Activated CD8-positive, alpha-beta memory T cell treated with anti-CD3 and anti-CD28 coated beads for 36 hours (primary cell): ENCODE results near the gene FTO. TPM values are rescaled to one million over a fixed set of nuclear protein-coding genes. Genes with fewer than 3 reads are reported as not detected.
"Not testable (repeated sequence)": the region's sequence is repeated elsewhere in the genome, so short reads cannot be mapped to it uniquely, and the experiment has no call there.

Source experiments
- CTCF ChIA-PET: fragments of 350-600 bp; sonication (Branson Sonifier 250); formaldehyde crosslinking; loops from one replicate; lab custom pipeline; 2021; ENCODE audit warnings: antibody characterized with exemption; lab: Charles Lee
- POLR2A ChIA-PET: fragments of 350-600 bp; sonication (Branson Sonifier 250); formaldehyde crosslinking; loops from one replicate; lab custom pipeline; 2021; ENCODE audit warnings: antibody characterized with exemption; lab: Charles Lee
- total RNA-seq, 2 experiments: library from RNA; stranded (reverse); gene quantifications; one replicate each; pipeline ENCODE4 v1.2.3, GENCODE V29; 2021

FTO gene
- total RNA-seq, 2 experiments from 2014 or later: 49.5 to 52.8 TPM

- ChIA-PET POLR2A (no interaction called here), CTCF (interaction anchor here (0.7 kb wide), 1 partner anchor 247 kb away, joined by 3 read pairs; no protein-coding TSS in a partner anchor)
These were observed 461.4 kb downstream of the FTO start for GRCh38 chr16:54165174-54165911.

- CTCF ChIA-PET: no interaction called here
- POLR2A ChIA-PET: no interaction called here
These were observed 462.2 kb downstream of the FTO start for GRCh38 chr16:54165912-54166865.

- ChIA-PET POLR2A (no interaction called here), CTCF (no interaction called here)
These were observed 465.2 kb downstream of the FTO start for GRCh38 chr16:54169112-54169511.

GRCh38 chr16:54171626-54172537 lies 467.9 kb downstream of the FTO start:
- ChIA-PET CTCF (interaction anchor here (0.7 kb wide), 1 partner anchor 1106 kb away, joined by 3 read pairs; no protein-coding TSS in a partner anchor), POLR2A (no interaction called here)

- CTCF ChIA-PET: no interaction called here
- POLR2A ChIA-PET: no interaction called here
These were observed 469.5 kb downstream of the FTO start for GRCh38 chr16:54173490-54173889.

- CTCF ChIA-PET: no interaction called here
- POLR2A ChIA-PET: no interaction called here
These were observed 470.2 kb downstream of the FTO start for GRCh38 chr16:54174201-54174600.

GRCh38 chr16:54174750-54175149 lies 470.8 kb downstream of the FTO start:
- ChIA-PET POLR2A (no interaction called here), CTCF (no interaction called here)

GRCh38 chr16:54175169-54175551 lies 471.2 kb downstream of the FTO start:
- POLR2A ChIA-PET: no interaction called here
- CTCF ChIA-PET: no interaction called here

GRCh38 chr16:54175552-54176375 lies 471.8 kb downstream of the FTO start:
- CTCF ChIA-PET: no interaction called here
- POLR2A ChIA-PET: no interaction called here

- ChIA-PET POLR2A (no interaction called here), CTCF (no interaction called here)
These were observed 472.5 kb downstream of the FTO start for GRCh38 chr16:54176376-54176901.

- CTCF ChIA-PET: no interaction called here
- POLR2A ChIA-PET: no interaction called here
These were observed 473.3 kb downstream of the FTO start for GRCh38 chr16:54177052-54177861.

- CTCF ChIA-PET: no interaction called here
- POLR2A ChIA-PET: no interaction called here
These were observed 474.0 kb downstream of the FTO start for GRCh38 chr16:54177862-54178477.

- POLR2A ChIA-PET: no interaction called here
These were observed 474.6 kb downstream of the FTO start for GRCh38 chr16:54178478-54178976.

GRCh38 chr16:54180421-54181359 lies 476.7 kb downstream of the FTO start:
- ChIA-PET CTCF (no interaction called here), POLR2A (no interaction called here)

More at GRCh38 chr16:54178478-54178976, 474.6 kb downstream of the FTO start:
- CTCF ChIA-PET: no interaction called here

GRCh38 chr16:54181683-54182329 lies 477.9 kb downstream of the FTO start:
- CTCF ChIA-PET, POLR2A ChIA-PET: not testable (repeated sequence)
